Central memory CD4-positive, alpha-beta T cell (primary cell): Measurements from ENCODE around the gene NYAP2.

Source experiments
- DNase-seq: peaks from one replicate; pipeline ENCODE4 v3.0.0; 2022

NYAP2 gene

GRCh38 chr2:225636558-225636957, 237.0 kb downstream of the NYAP2 start:
- no peak for DNase-seq

GRCh38 chr2:225637259-225637658, 237.7 kb downstream of the NYAP2 start:
- DNase-seq, result no peak

GRCh38 chr2:225640550-225640949, 241.0 kb downstream of the NYAP2 start:
- DNase-seq, result no peak

GRCh38 chr2:225649274-225649673, 249.8 kb downstream of the NYAP2 start:
- DNase-seq, result no peak

- no peak for DNase-seq
Observed at GRCh38 chr2:225650041-225650440, 250.5 kb downstream of the NYAP2 start.

- peak; percentile 44 for DNase-seq
Observed at GRCh38 chr2:225660262-225661131, 261.0 kb downstream of the NYAP2 start.

GRCh38 chr2:225662101-225662500, 262.6 kb downstream of the NYAP2 start:
- DNase-seq, result no peak

- no peak for DNase-seq
Observed at GRCh38 chr2:225667445-225667844, 267.9 kb downstream of the NYAP2 start.

GRCh38 chr2:225668606-225669266, 269.2 kb downstream of the NYAP2 start:
- DNase-seq, result peak; percentile 23

- DNase-seq, result no peak
Observed at GRCh38 chr2:225670111-225670974, 270.8 kb downstream of the NYAP2 start.

- no peak for DNase-seq
Observed at GRCh38 chr2:225678792-225679191, 279.3 kb downstream of the NYAP2 start.

- DNase-seq, result no peak
Observed at GRCh38 chr2:225683258-225683657, 283.7 kb downstream of the NYAP2 start.

- DNase-seq, result no peak
Observed at GRCh38 chr2:225690153-225690552, 290.6 kb downstream of the NYAP2 start.

GRCh38 chr2:225691711-225692110, 292.2 kb downstream of the NYAP2 start:
- no peak for DNase-seq

- no peak for DNase-seq
Observed at GRCh38 chr2:225693259-225693658, 293.7 kb downstream of the NYAP2 start.

- DNase-seq, result no peak
Observed at GRCh38 chr2:225694664-225695063, 295.2 kb downstream of the NYAP2 start.

- no peak for DNase-seq
Observed at GRCh38 chr2:225697936-225698335, 298.4 kb downstream of the NYAP2 start.
